Duodenal mucosa (tissue), 2 donors: ENCODE data around the gene DUSP18.
"Not testable (repeated sequence)": the region's sequence is repeated elsewhere in the genome, so short reads cannot be mapped to it uniquely, and the experiment has no call there.

Source experiments
- H3K27ac ChIP-seq: one replicate; pipeline ENCODE4 v1.7.0; 2013; ENCODE audit warnings: low read depth, low read length
- H3K27me3 ChIP-seq, 2 donors: one replicate each; pipeline ENCODE4 v1.7.0; 2013; ENCODE audit warnings: low read length in 2 of 2, control low read depth in 1 of 2; ENCODE audit not compliant: insufficient read depth in 2 of 2, control insufficient read depth in 1 of 2
- H3K36me3 ChIP-seq, 2 donors: one replicate each; pipeline ENCODE4 v1.7.0; 2013; ENCODE audit warnings: low read length in 2 of 2, control low read depth in 1 of 2; ENCODE audit not compliant: insufficient read depth in 2 of 2, control insufficient read depth in 1 of 2
- H3K4me1 ChIP-seq, 2 donors: one replicate each; pipeline ENCODE4 v1.7.0; 2013; ENCODE audit warnings: low read length in 2 of 2, control low read depth in 1 of 2; ENCODE audit not compliant: insufficient read depth in 2 of 2, control insufficient read depth in 1 of 2
- H3K4me3 ChIP-seq, 2 donors: one replicate each; pipeline ENCODE4 v1.7.0; 2013; ENCODE audit warnings: low read length in 2 of 2, low read depth in 1 of 2
- H3K9ac ChIP-seq, 2 donors: one replicate each; pipeline ENCODE4 v1.7.0; 2013; ENCODE audit warnings: low read length in 2 of 2, low read depth in 1 of 2
- H3K9me3 ChIP-seq, 2 donors: one replicate each; pipeline ENCODE4 v1.7.0; 2013; ENCODE audit warnings: low read length in 2 of 2, control low read depth in 1 of 2; ENCODE audit not compliant: control insufficient read depth in 1 of 2

DUSP18 gene

GRCh38 chr22:30631469-30631868 is 36.2 kb downstream of the DUSP18 start:
- not testable (repeated sequence) for H3K36me3 ChIP-seq, H3K4me3 ChIP-seq, H3K27me3 ChIP-seq, H3K9ac ChIP-seq, H3K9me3 ChIP-seq, H3K27ac ChIP-seq
- peaks cover 8 to 21% of the 10 kb centered on the region in 2 donors for H3K4me1 ChIP-seq

GRCh38 chr22:30628491-30628890 is 39.2 kb downstream of the DUSP18 start:
- H3K9ac ChIP-seq: no peak overlapping the region
- H3K27me3 ChIP-seq: no peaks in the 10 kb centered on the region
- no peaks in the 10 kb centered on the region for H3K4me1 ChIP-seq
- H3K36me3 ChIP-seq: no peaks in the 10 kb centered on the region
- no peak overlapping the region for H3K4me3 ChIP-seq
- no peaks in the 10 kb centered on the region for H3K9me3 ChIP-seq
- H3K27ac ChIP-seq: no peak overlapping the region

GRCh38 chr22:30627471-30627870 is 40.2 kb downstream of the DUSP18 start:
- no peaks in the 10 kb centered on the region for H3K4me1 ChIP-seq
- no peaks in the 10 kb centered on the region for H3K27me3 ChIP-seq
- no peaks in the 10 kb centered on the region for H3K36me3 ChIP-seq
- H3K9me3 ChIP-seq: no peaks in the 10 kb centered on the region
- no peak overlapping the region for H3K27ac ChIP-seq
- H3K4me3 ChIP-seq: no peak overlapping the region
- H3K9ac ChIP-seq: no peak overlapping the region

GRCh38 chr22:30626413-30626812 is 41.3 kb downstream of the DUSP18 start:
- Histone ChIP-seq H3K36me3 (no peaks in the 10 kb centered on the region), H3K4me3 (no peak overlapping the region), H3K9ac (no peak overlapping the region), H3K9me3 (no peaks in the 10 kb centered on the region), H3K27me3 (no peaks in the 10 kb centered on the region), H3K4me1 (no peaks in the 10 kb centered on the region), H3K27ac (no peak overlapping the region)

GRCh38 chr22:30619909-30620308 is 47.8 kb downstream of the DUSP18 start:
- H3K4me3 ChIP-seq, H3K27me3 ChIP-seq, H3K9me3 ChIP-seq, H3K27ac ChIP-seq, H3K4me1 ChIP-seq, H3K36me3 ChIP-seq, H3K9ac ChIP-seq: not testable (repeated sequence)

GRCh38 chr22:30617819-30618218 is 49.9 kb downstream of the DUSP18 start:
- H3K9ac ChIP-seq: no peak overlapping the region
- H3K4me1 ChIP-seq: no peaks in the 10 kb centered on the region
- H3K27me3 ChIP-seq: no peaks in the 10 kb centered on the region
- H3K36me3 ChIP-seq: peaks cover 0 to 4% of the 10 kb centered on the region in 2 donors
- no peak overlapping the region for H3K27ac ChIP-seq
- H3K9me3 ChIP-seq: no peaks in the 10 kb centered on the region
- H3K4me3 ChIP-seq: no peak overlapping the region

- no peak overlapping the region for H3K9ac ChIP-seq
- peaks cover 0 to 4% of the 10 kb centered on the region in 2 donors for H3K36me3 ChIP-seq
- H3K4me1 ChIP-seq: peaks cover 0 to under 1% of the 10 kb centered on the region in 2 donors
- H3K27ac ChIP-seq: no peak overlapping the region
- no peaks in the 10 kb centered on the region for H3K27me3 ChIP-seq
- no peak overlapping the region for H3K4me3 ChIP-seq
- H3K9me3 ChIP-seq: no peaks in the 10 kb centered on the region
Measured at GRCh38 chr22:30615543-30615954, 52.1 kb downstream of the DUSP18 start.

- Histone ChIP-seq H3K4me3 (no peak overlapping the region), H3K4me1 (peaks cover under 1 to 7% of the 10 kb centered on the region in 2 donors), H3K9ac (no peak overlapping the region), H3K27me3 (no peaks in the 10 kb centered on the region), H3K9me3 (no peaks in the 10 kb centered on the region), H3K27ac (no peak overlapping the region), H3K36me3 (peaks cover 0 to 4% of the 10 kb centered on the region in 2 donors)
Measured at GRCh38 chr22:30614879-30615278, 52.8 kb downstream of the DUSP18 start.

- no peak overlapping the region for H3K27ac ChIP-seq
- H3K27me3 ChIP-seq: no peaks in the 10 kb centered on the region
- no peak overlapping the region for H3K4me3 ChIP-seq
- peaks cover 6 to 10% of the 10 kb centered on the region in 2 donors for H3K4me1 ChIP-seq
- no peaks in the 10 kb centered on the region for H3K9me3 ChIP-seq
- no peak overlapping the region for H3K9ac ChIP-seq
- peaks cover 0 to 4% of the 10 kb centered on the region in 2 donors for H3K36me3 ChIP-seq
Measured at GRCh38 chr22:30614268-30614667, 53.4 kb downstream of the DUSP18 start.

GRCh38 chr22:30612789-30613188 is 54.9 kb downstream of the DUSP18 start:
- Histone ChIP-seq H3K4me3 (no peak overlapping the region), H3K27me3 (no peaks in the 10 kb centered on the region), H3K36me3 (peaks cover 0 to 4% of the 10 kb centered on the region in 2 donors), H3K9me3 (no peaks in the 10 kb centered on the region), H3K27ac (no peak overlapping the region), H3K4me1 (peaks cover 21 to 24% of the 10 kb centered on the region in 2 donors), H3K9ac (no peak overlapping the region)
